Measurements from ENCODE around the gene TMEM45A.

Gene TMEM45A

GRCh38 chr3:100609963-100610362, 117.5 kb downstream of the TMEM45A start:
- no peak for TF ChIP-seq CTCF (conservative IDR thresholded peaks at IDR 0.05)
- no peak overlapping the region for H3K27ac ChIP-seq

- no peak for TF ChIP-seq CTCF (conservative IDR thresholded peaks at IDR 0.05)
- H3K27ac ChIP-seq = no peak overlapping the region
These were observed 118.8 kb downstream of the TMEM45A start for GRCh38 chr3:100611221-100611620.

- TF ChIP-seq CTCF (conservative IDR thresholded peaks at IDR 0.05) = no peak
- H3K27ac ChIP-seq = no peak overlapping the region
These were observed 121.4 kb downstream of the TMEM45A start for GRCh38 chr3:100613721-100614390.

- H3K27ac ChIP-seq = no peak overlapping the region
- no peak for TF ChIP-seq CTCF (conservative IDR thresholded peaks at IDR 0.05)
These were observed 122.5 kb downstream of the TMEM45A start for GRCh38 chr3:100614941-100615340.

- TF ChIP-seq CTCF (conservative IDR thresholded peaks at IDR 0.05) = no peak
- H3K27ac ChIP-seq = no peak overlapping the region
These were observed 123.3 kb downstream of the TMEM45A start for GRCh38 chr3:100615684-100616083.

- no peak overlapping the region for H3K27ac ChIP-seq
- no peak for TF ChIP-seq CTCF (conservative IDR thresholded peaks at IDR 0.05)
These were observed 128.8 kb downstream of the TMEM45A start for GRCh38 chr3:100621251-100621650.

Measured in VCaP (cell line).